Ishikawa (cell line): ENCODE results near the gene ALDH1A1.

Experiments
- CEBPB ChIP-seq: IDR thresholded peaks from 2 replicates; pipeline ENCODE4 v1.6.1; 2012
- CREB1 ChIP-seq: IDR thresholded peaks from 2 replicates; pipeline ENCODE4 v1.6.1; 2012; ENCODE audit warnings: low read depth
- EGR1 ChIP-seq: IDR thresholded peaks from 2 replicates; pipeline ENCODE4 v1.6.1; 2012
- EP300 ChIP-seq: IDR thresholded peaks from 2 replicates; pipeline ENCODE4 v1.6.1; 2012; ENCODE audit warnings: borderline replicate concordance
- FOXM1 ChIP-seq: IDR thresholded peaks from 2 replicates; pipeline ENCODE4 v1.6.1; 2012; ENCODE audit warnings: low read depth, borderline replicate concordance
- NFIC ChIP-seq: IDR thresholded peaks from 2 replicates; pipeline ENCODE4 v1.6.1; 2012
- RAD21 ChIP-seq: IDR thresholded peaks from 2 replicates; pipeline ENCODE4 v1.6.1; 2012; ENCODE audit warnings: low read depth
- TAF1 ChIP-seq: IDR thresholded peaks from 2 replicates; pipeline ENCODE4 v1.6.1; 2012; ENCODE audit warnings: low read depth, mild to moderate bottlenecking
- TCF12 ChIP-seq: IDR thresholded peaks from 2 replicates; pipeline ENCODE4 v1.6.1; 2012; ENCODE audit warnings: low read depth
- TEAD4 ChIP-seq: IDR thresholded peaks from 2 replicates; pipeline ENCODE4 v1.6.1; 2012
- YY1 ChIP-seq: IDR thresholded peaks from 2 replicates; pipeline ENCODE4 v1.6.1; 2012; ENCODE audit warnings: low read depth
- ZBTB7A ChIP-seq: IDR thresholded peaks from 2 replicates; pipeline ENCODE4 v1.6.1; 2012; ENCODE audit warnings: low read depth
- TF ChIP-seq, protein P1 (sequence below): IDR thresholded peaks from 2 replicates; pipeline ENCODE4 v1.6.1; 2012
- TF ChIP-seq, protein P2 (sequence below): IDR thresholded peaks from 2 replicates; pipeline ENCODE4 v1.6.1; 2012; ENCODE audit warnings: low read depth, mild to moderate bottlenecking
- TF ChIP-seq, protein P3 (sequence below): IDR thresholded peaks from 2 replicates; pipeline ENCODE4 v1.6.1; 2012

ALDH1A1 gene

DNA sequence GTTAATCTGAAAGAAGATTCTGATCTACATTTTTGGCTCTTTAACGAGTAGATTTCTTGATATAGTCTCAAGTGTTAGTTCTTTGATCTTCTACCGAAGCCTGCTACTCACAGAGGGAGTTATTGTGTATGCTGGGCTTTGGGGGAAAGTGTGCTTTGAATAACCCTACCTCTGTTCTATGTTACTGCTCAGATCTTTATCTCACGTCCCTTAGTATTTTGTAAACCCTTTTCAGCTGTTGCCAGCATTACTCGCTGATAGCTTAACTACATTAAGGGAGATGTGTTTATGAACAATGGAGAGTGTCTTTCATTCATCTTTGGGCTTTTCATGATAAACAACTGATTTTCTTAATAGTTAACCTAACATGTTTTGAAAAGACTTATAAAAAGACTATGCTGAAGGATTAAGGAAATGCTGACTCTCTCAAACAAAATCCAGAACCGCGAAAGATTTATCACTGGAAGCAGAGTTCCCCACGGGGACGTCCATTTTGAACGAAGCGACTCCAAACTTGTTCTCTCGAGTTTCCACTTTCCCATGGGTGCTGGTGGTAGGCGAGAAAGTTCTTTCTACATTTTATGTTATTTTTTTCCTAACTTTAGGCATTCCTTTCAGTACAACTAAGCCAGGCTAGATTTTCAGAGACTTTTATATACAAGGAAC lies 27.9 kb upstream of the ALDH1A1 start:
- TF ChIP-seq CEBPB (no peak), TEAD4 (no peak), FOXM1 (no peak), CREB1 (no peak), ZBTB7A (no peak), EGR1 (no peak), EP300 (no peak), TAF1 (no peak), NFIC (no peak), RAD21 (no peak), TCF12 (no peak), YY1 (no peak)
- TF ChIP-seq, protein P1, sequence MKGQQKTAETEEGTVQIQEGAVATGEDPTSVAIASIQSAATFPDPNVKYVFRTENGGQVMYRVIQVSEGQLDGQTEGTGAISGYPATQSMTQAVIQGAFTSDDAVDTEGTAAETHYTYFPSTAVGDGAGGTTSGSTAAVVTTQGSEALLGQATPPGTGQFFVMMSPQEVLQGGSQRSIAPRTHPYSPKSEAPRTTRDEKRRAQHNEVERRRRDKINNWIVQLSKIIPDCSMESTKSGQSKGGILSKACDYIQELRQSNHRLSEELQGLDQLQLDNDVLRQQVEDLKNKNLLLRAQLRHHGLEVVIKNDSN, result no peak
- TF ChIP-seq, protein P2, sequence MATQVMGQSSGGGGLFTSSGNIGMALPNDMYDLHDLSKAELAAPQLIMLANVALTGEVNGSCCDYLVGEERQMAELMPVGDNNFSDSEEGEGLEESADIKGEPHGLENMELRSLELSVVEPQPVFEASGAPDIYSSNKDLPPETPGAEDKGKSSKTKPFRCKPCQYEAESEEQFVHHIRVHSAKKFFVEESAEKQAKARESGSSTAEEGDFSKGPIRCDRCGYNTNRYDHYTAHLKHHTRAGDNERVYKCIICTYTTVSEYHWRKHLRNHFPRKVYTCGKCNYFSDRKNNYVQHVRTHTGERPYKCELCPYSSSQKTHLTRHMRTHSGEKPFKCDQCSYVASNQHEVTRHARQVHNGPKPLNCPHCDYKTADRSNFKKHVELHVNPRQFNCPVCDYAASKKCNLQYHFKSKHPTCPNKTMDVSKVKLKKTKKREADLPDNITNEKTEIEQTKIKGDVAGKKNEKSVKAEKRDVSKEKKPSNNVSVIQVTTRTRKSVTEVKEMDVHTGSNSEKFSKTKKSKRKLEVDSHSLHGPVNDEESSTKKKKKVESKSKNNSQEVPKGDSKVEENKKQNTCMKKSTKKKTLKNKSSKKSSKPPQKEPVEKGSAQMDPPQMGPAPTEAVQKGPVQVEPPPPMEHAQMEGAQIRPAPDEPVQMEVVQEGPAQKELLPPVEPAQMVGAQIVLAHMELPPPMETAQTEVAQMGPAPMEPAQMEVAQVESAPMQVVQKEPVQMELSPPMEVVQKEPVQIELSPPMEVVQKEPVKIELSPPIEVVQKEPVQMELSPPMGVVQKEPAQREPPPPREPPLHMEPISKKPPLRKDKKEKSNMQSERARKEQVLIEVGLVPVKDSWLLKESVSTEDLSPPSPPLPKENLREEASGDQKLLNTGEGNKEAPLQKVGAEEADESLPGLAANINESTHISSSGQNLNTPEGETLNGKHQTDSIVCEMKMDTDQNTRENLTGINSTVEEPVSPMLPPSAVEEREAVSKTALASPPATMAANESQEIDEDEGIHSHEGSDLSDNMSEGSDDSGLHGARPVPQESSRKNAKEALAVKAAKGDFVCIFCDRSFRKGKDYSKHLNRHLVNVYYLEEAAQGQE, result no peak
- TF ChIP-seq, protein P3, sequence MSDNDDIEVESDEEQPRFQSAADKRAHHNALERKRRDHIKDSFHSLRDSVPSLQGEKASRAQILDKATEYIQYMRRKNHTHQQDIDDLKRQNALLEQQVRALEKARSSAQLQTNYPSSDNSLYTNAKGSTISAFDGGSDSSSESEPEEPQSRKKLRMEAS, result no peak

DNA sequence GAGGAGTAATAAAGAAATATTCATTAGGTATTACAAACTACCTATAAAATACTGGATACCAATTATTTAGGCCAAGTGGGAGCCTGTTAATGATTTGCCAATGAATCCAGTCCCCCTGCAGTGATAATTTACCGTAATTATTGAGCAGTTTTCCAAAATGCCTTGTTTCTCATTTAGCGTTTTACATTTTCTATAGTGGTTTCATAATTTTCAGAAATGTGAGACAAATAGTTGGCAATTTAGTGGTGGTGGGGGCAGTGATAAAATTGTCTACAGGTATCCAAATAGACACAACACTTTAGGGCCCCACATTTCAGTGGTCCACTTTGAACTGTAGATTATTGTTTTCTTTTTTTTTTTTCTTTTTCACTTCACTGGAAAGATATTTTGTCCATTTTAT lies 27.3 kb upstream of the ALDH1A1 start:
- TF ChIP-seq YY1, result no peak
- TF ChIP-seq CREB1, result no peak
- TF ChIP-seq, protein P3, result no peak
- no peak for TF ChIP-seq RAD21
- TF ChIP-seq EGR1, result no peak
- no peak for TF ChIP-seq CEBPB
- no peak for TF ChIP-seq TCF12
- TF ChIP-seq ZBTB7A, result no peak
- no peak for TF ChIP-seq EP300
- no peak for TF ChIP-seq TAF1
- TF ChIP-seq TEAD4, result no peak
- no peak for TF ChIP-seq FOXM1
- TF ChIP-seq, protein P1, result no peak
- TF ChIP-seq, protein P2, result no peak

DNA sequence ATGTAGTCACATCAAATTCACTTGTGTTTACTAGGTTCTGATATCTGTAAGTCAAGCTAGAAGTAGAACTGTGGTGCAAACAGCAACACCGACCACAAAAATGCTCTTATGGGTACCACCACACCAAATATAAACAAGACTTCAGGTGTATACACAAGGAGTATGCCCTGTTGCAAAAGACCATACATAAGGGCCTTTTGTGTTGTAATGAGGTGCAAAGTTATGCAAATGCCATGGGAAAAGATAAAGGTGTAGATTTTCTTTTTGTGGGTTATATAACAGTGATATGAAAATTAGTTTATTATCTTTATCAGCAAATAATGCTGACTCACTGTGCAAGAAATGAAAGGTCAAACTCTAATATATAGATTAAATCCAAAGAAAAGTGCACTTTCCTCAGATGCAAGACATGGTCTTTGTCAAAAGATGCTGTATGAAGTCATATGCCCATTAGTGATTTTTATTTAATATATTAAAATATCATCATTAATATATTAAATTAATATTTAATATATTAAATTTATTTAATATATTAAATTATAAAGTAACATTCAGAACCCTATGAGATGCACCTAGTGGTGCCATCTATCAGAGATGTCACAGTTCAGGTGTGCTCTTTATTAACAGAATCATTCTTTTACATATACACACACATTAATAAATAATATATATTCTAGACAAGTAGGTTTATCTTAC lies 26.7 kb upstream of the ALDH1A1 start:
- TF ChIP-seq ZBTB7A (no peak), TCF12 (no peak), EP300 (no peak), TEAD4 (no peak), CEBPB (no peak), CREB1 (no peak), TAF1 (no peak), NFIC (no peak), YY1 (no peak), EGR1 (no peak)
- TF ChIP-seq, protein P1, result no peak
- TF ChIP-seq, protein P2, result no peak

DNA sequence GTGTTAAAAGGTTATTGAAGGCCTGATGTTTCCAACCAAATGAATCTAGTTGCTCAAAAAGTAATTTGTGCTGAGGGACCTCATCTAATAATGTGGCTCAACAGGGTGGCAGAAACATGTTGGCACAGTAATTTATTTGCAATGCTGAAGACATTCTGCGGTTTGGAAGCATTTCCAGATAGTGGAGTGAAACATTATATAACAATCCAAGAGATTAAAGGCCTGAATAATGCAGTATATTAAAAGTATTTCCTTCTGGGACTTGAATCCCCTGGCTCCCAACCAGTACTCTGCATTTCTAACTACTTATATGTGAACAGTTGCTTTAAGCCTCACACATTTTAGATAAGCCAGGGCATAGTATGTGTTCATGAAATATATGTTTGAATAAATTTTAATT lies 25.9 kb upstream of the ALDH1A1 start:
- TF ChIP-seq CEBPB (no peak), NFIC (peak; percentile 65; the same call in 1 of the 2 replicates), EGR1 (no peak), TCF12 (no peak), ZBTB7A (no peak), EP300 (peak; percentile 17; the same call in 1 of the 2 replicates), YY1 (no peak), FOXM1 (no peak), TEAD4 (peak; percentile 57)
- TF ChIP-seq, protein P1, result no peak
- TF ChIP-seq, protein P2, result no peak
